HG03521 (cell line): ENCODE data around the gene PRRG3.

ENCODE experiments used
- ATAC-seq: cut with Tn5 transposase; IDR thresholded peaks from one replicate; pipeline ENCODE4 v1.9.1; 2021; ENCODE audit warnings: mild to moderate bottlenecking, moderate library complexity; ENCODE audit not compliant: unreplicated experiment

PRRG3 gene

DNA sequence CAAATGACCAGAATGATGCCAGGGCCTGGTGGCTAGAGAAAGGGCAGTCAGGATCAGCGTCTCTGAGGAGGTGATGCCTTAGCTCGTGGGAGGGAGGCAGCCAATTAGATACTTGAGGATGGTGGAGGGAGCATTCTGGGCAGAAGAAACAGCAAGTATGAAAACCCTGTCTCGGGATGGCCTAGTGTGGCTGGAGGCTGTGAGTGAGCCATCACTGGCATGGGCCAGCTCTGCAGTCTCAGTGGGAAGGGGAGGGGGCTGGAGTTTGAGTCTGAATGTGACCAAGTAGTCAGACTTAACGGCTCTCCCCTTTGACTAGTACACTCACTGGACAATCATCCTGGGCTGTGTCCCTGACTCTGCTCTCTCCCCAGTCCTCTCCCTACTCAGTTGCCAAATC, 46.3 kb downstream of the PRRG3 start:
- ATAC-seq, result no peak

DNA sequence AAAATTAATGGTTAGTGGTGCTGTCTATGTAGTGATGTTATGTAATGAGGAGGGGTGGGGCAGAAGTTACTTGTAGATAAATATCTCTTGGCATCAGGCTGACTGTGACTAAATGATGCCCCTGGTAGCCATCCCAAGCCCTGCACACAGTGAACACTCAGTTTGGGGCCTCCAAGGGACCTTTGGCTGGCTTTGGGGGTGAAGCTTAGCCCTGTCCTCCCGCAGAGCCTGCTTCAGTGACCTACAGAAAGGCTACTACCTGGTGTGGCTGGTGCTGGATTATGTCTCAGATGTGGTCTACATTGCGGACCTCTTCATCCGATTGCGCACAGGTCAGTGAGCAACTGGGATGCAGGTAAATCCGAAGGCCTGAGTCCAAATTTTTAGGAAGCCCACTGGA, 47.1 kb downstream of the PRRG3 start:
- no peak for ATAC-seq

DNA sequence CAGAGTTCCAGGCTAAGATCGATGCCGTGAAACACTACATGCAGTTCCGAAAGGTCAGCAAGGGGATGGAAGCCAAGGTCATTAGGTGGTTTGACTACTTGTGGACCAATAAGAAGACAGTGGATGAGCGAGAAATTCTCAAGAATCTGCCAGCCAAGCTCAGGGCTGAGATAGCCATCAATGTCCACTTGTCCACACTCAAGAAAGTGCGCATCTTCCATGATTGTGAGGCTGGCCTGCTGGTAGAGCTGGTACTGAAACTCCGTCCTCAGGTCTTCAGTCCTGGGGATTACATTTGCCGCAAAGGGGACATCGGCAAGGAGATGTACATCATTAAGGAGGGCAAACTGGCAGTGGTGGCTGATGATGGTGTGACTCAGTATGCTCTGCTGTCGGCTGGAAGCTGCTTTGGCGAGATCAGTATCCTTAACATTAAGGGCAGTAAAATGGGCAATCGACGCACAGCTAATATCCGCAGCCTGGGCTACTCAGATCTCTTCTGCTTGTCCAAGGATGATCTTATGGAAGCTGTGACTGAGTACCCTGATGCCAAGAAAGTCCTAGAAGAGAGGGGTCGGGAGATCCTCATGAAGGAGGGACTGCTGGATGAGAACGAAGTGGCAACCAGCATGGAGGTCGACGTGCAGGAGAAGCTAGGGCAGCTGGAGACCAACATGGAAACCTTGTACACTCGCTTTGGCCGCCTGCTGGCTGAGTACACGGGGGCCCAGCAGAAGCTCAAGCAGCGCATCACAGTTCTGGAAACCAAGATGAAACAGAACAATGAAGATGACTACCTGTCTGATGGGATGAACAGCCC, 48.6 kb downstream of the PRRG3 start:
- ATAC-seq, result no peak

DNA sequence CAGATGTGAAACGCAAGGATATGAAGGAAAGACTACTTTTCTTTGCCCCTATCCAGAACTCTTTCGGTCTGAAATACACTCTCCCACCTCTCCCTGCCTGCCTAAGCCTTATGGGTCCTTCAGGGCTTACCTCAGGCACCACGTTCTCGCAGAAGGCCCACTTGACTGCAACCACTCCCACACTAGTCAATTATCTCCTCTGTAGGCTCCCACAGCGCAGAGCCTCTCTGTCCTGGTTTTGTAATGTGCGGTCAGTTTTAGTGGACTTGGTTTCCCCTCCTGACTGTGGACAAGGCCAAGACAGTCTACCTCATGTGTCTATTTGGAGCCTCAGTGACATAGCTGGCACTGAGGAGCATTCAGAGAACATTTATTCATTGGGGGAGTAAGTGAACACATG, 50.4 kb downstream of the PRRG3 start:
- ATAC-seq, result no peak

DNA sequence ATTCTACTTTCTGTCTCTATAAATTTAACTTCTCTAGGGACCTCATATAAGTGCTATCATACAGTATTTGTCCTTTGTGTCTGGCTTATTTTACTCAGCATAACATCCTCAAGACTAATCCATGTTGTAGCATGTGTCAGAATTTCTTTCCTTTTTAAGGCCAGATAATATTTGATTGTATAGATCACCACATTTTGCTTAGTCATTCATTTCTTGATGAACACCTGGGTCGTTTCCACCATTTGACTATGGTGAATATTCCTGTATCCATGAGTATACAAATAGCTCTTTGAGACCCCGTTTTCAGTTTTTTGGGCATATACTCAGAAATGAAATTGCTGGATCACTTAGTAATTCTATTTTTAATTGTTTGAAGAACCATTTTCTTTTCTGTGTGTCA, 51.2 kb downstream of the PRRG3 start:
- ATAC-seq, result no peak

DNA sequence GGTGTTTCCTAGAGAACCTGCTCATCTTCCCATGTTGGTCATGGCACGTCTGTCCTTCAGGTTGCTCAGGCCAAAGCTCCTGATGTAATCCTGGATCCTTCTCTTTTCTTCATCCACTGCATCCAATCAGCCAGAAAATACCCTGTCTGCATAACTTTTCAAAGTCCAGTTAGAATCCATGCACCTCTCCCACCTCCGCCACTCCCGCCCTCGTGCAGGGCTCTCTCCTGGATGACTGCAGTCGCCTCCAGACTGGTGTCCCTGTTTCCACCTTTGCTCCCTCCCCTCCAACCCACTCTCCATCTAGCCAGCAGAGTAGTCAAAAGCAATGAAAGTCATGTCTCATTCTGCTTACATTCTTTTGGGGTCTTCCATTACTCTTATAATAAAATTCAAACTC, 55.3 kb downstream of the PRRG3 start:
- no peak for ATAC-seq

DNA sequence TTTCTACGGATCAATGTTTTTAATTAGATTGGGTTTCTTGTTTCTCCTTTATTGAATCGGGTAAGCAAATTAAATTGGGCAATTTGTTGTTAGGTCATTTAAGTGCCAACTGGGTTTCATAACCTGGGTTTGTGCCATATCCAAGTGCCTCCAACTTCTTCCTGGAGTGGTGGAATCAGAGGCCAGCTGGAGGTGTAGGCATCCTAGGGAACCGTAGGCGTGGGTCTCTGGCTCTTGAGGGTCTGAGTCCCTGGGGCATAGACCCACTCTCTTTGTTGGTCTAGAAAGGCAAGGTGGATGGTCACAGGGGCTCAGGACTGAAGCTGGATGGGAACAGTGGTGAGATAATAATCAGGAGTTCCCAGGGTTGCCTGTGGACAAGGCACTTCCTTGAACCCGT, 57.6 kb downstream of the PRRG3 start:
- ATAC-seq, result no peak

DNA sequence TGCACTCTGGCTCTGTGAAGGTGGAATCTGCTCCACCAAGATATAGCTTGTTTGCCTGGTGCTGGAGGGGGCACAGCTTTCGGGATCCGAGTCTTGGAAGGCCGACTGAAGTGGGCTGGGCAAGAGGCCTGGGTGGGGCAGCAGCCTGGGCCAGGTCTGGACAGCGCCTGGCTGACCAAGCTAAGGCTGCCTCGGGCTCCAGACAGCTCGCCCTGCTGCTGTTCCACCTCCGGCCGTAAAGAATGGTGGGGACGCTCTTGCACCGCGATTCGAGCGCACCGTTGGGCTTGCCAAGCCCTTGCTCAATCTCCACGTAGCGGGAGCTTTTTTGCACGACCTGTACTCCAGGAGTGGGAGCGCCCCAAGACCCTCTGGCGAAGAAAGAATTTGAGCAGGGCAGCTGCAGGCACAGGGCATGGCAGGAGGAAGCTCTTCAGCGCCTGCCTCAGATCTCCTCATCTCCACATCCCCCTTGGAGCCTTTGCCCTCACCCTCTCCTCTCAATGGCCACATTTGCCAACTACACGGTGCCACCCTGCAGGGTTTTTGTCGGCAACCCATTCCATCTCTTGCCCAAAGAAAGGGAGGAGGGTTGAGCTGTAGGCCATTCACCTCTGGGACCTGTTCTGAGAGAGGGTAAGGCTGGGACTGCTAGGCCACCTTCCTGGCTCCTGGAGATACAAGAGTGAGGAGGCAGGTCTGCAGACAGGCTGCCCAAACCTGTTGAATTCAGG, 58.2 kb downstream of the PRRG3 start:
- peak; percentile 71 for ATAC-seq

DNA sequence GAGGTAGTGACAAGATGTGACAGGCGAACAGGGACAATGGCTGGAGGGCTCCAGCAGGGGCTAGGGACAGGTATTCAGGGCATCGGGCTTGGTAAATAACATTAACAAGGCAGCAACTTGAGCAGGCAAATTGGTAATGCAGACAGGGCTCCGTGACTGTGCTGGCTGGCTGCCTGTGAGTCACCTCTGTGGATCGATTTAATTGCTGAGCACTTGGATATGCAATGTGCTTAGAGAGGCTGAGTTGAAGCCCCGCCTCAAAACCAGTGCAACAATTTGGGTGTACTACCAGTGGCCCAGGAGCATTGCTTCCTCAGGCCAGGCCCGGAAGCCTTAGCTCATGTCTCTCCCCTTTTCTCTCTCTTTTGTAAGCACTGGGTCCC, 58.8 kb downstream of the PRRG3 start:
- no peak for ATAC-seq

DNA sequence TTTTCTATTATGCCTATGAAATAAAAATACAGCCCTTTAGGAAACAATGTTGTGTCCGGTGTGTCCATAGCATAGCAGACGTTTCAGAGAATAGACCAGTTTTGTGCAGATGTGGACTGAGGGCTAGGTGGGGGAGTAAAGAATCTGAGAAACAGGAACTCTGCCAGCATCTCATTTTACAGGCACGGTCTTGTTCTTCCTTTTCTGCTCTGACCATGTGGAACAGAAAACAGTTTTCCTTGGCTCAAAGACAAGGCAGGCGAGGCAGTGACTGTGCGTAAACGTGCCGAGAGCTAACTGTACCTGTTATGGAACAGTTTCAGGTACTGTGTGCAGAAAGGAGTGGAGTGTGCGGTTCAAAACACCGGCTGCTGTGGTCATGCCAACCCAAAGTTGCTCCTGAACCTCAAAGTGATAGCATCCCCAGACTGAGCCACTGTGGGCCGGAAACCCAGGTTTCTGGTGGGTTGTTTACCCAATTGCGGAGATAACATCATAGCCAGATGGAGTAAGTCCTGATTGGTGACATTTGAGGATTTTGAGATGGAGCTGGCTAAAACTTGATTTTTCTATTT, 59.5 kb downstream of the PRRG3 start:
- ATAC-seq, result no peak
